HepG2 (cell line): Measurements from ENCODE around the gene FXYD6. TPM values are rescaled to one million over a fixed set of nuclear protein-coding genes. Genes with fewer than 3 reads are reported as not detected.

Experiments used
- ATAC-seq: fragments of 200-7000 bp; cut with Tn5 transposase; 3 replicates; pipeline ENCODE4 v1.9.1; 2020; ENCODE audit warnings: mild to moderate bottlenecking, moderate library complexity
- BruUV-seq: library from RNA; stranded (reverse); fragments of 400-500 nt; replicated peaks from 2 replicates; lab custom pipeline; 2021; lab: Mats Ljungman, UMichigan
- CTCF ChIA-PET: fragments of 300-600 bp; formaldehyde crosslinking; extraction: SDS; loops from one replicate; lab custom pipeline; 2021; ENCODE audit warnings: low total read pairs, inconsistent platforms, low intra/inter-chr PET ratio; lab: Yijun Ruan, JAX
- POLR2A ChIA-PET: fragments of 350-600 bp; sonication (Branson Sonifier 250); formaldehyde crosslinking; loops from one replicate; lab custom pipeline; 2020; ENCODE audit warnings: antibody characterized with exemption, inconsistent platforms; lab: Yijun Ruan, JAX
- DNase-seq: peaks from one replicate; pipeline ENCODE4 v3.0.0-alpha.2; 2015; ENCODE audit warnings: low spot score
- FAIRE-seq: peaks from 3 replicates; lab custom pipeline; 2011; peaks lifted over from hg19 to GRCh38; lab: Jason Lieb, UNC
- H2AFZ ChIP-seq: one replicate; pipeline ENCODE4 v1.6.1; 2011; ENCODE audit warnings: low read length, inconsistent platforms
- H3K27ac ChIP-seq: fragments of 300-600 bp; 3 replicates; pipeline ENCODE4 v1.8.0; 2011; ENCODE audit warnings: mixed run types, mild to moderate bottlenecking, mixed read lengths, low read length, inconsistent platforms; ENCODE audit not compliant: insufficient read depth; ENCODE audit errors: extremely low read length
- H3K27me3 ChIP-seq, 2 experiments: fragments of 200-600 bp in 1 of 2; 2 replicates in 1 of 2; 3 replicates in 1 of 2; pipeline versions ENCODE4 v1.6.0 to v1.8.0; 2011; ENCODE audit warnings: low read length in 2 of 2, mild to moderate bottlenecking in 2 of 2, moderate library complexity in 2 of 2, inconsistent platforms in 1 of 2; ENCODE audit not compliant: insufficient read depth in 2 of 2, control insufficient read depth in 1 of 2
- H3K36me3 ChIP-seq, 2 experiments: fragments of 200-600 bp in 1 of 2; replicated peaks in 1 of 2; 2 replicates in 1 of 2; 3 replicates in 1 of 2; pipeline versions ENCODE4 v1.5.1 to v1.8.0; 2011; ENCODE audit warnings: low read length in 2 of 2, inconsistent platforms in 1 of 2; ENCODE audit not compliant: insufficient read depth in 2 of 2, control insufficient read depth in 1 of 2
- H3K4me1 ChIP-seq: 2 replicates; pipeline ENCODE4 v1.5.1; 2012; ENCODE audit warnings: low read length, inconsistent platforms; ENCODE audit not compliant: insufficient read depth
- H3K4me2 ChIP-seq: 2 replicates; pipeline ENCODE4 v1.6.0; 2011; ENCODE audit warnings: low read depth, low read length, inconsistent platforms
- H3K4me3 ChIP-seq, 3 experiments: fragments of 200-600 bp in 1 of 3; sonication (generic), shearing (Covaris generic) in 1 of 3; replicated peaks in 1 of 3; 2 replicates each; pipeline ENCODE4 v1.5.1; 2011 to 2016; ENCODE audit warnings: low read length in 3 of 3, inconsistent platforms in 2 of 3, low read depth in 2 of 3, mild to moderate bottlenecking in 2 of 3, control low read depth in 1 of 3, mixed read lengths in 1 of 3; ENCODE audit not compliant: insufficient read depth in 1 of 3
- H3K79me2 ChIP-seq: one replicate; pipeline ENCODE4 v1.6.1; 2011; ENCODE audit warnings: low read length, inconsistent platforms; ENCODE audit not compliant: insufficient read depth
- H3K9ac ChIP-seq: 2 replicates; pipeline ENCODE4 v1.6.0; 2011; ENCODE audit warnings: mild to moderate bottlenecking, low read depth, low read length, inconsistent platforms; ENCODE audit not compliant: insufficient read depth
- H3K9me3 ChIP-seq: 2 replicates; pipeline ENCODE4 v1.5.1; 2012; ENCODE audit warnings: mild to moderate bottlenecking, low read length
- H4K20me1 ChIP-seq: 2 replicates; pipeline ENCODE4 v1.6.0; 2011; ENCODE audit warnings: inconsistent platforms, mild to moderate bottlenecking, low read length, moderate library complexity; ENCODE audit not compliant: insufficient read depth
- ARID3A ChIP-seq: IDR thresholded peaks from 2 replicates; pipeline ENCODE4 v1.6.1; 2012; ENCODE audit warnings: low read depth, low read length, improper control_type of control experiment
- SALL2 ChIP-seq: sonication (generic); formaldehyde crosslinking; IDR thresholded peaks from 2 replicates; pipeline ENCODE4 v1.8.1; 2023; ENCODE audit warnings: mild to moderate bottlenecking, missing genetic modification reagents, inconsistent platforms
- SMAD3 ChIP-seq: sonication (generic); formaldehyde crosslinking; IDR thresholded peaks from 2 replicates; pipeline ENCODE4 v1.4.0; 2020; ENCODE audit warnings: missing genetic modification reagents
- ZKSCAN5 ChIP-seq: sonication (generic); formaldehyde crosslinking; IDR thresholded peaks from 2 replicates; pipeline ENCODE4 v1.5.1; 2020; ENCODE audit warnings: mild to moderate bottlenecking, missing genetic modification reagents
- WGBS: methylation state at CpG from one replicate; pipeline ENCODE4 v1.1.6; 2017; ENCODE audit warnings: low lambda C conversion rate; 5-methylcytosine and 5-hydroxymethylcytosine counted together
- in situ Hi-C: cut with HindIII; loops from 2 replicates; pipeline ENCODE4 v1.10.0; 2017; ENCODE audit warnings: low pct_unique_long_range_greater_than_20kb; ENCODE audit not compliant: extremely low pct_ligation_motif_present
- intact Hi-C: fragments of 100-400 bp; cut with micrococcal nuclease; formaldehyde crosslinking; loops from one replicate; pipeline ENCODE4 v1.10.0; 2022; ENCODE audit not compliant: unreplicated experiment
- polyA plus RNA-seq, 8 experiments: library from polyadenylated mRNA; depleted of rRNA in 3 of 8; stranded (reverse) in 7 of 8; unstranded in 1 of 8; fragments of >200 nt; fragmentation: Illumina TruSeq in 4 of 8; extraction: Trizol in 4 of 8; gene quantifications; 2 replicates each; pipeline versions ENCODE4 v1.2.1 to v1.2.3, GENCODE V29; 2011 to 2016; ENCODE audit warnings: low read depth in 4 of 8, missing spikeins in 1 of 8, mixed read lengths in 1 of 8; ENCODE audit not compliant: insufficient read depth in 1 of 8
- total RNA-seq, 5 experiments: library from RNA; depleted of rRNA; stranded (reverse); fragments of >200 nt; fragmentation: Illumina TruSeq; extraction: Trizol; gene quantifications; 2 replicates each; pipeline ENCODE4 v1.2.3, GENCODE V29; 2016; ENCODE audit warnings: low read depth in 1 of 5

Gene FXYD6
- total and polyA plus RNA-seq, 2 of the 13 experiments (the other 11 are each of a cell fraction or from before 2014, with no cell fraction given), result not detected

DNA sequence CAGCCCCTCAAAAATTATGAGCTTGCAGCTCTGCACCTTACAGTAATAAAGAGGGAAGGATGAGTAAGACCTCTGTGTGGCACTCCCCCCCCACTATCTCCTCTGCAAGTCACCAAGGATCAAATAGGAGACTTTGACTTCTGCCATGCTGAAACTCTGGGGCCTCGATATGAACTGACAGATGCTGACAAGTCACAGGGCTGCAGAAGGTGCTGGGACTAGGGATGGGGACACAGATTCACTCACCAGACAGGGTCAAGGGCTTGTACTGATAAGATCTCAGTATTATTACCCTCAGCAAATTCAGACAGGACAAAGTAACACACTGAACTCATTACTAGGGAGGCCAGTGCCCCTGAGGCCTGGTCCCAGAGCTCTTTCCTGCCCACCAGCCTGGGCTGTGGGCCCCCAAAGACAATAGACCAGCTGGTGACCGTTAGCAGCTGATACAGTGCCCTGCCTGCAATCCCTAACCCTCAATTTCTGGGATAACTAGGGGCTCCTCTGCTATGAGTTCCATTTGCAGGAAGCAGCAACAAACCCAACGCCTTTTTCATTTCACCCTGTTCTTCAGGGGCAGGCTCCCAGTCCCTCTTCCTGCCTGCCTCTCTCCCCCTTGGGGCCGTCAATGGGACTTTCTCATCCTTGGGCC lies 32.6 kb upstream of the FXYD6 start:
- no peak for DNase-seq
- in situ Hi-C loops, result no loop called here

More for the DNA sequence above, 32.6 kb upstream of the FXYD6 start:
- H3K36me3 ChIP-seq, result no peaks in the 10 kb centered on the region
- intact Hi-C loops, result loop anchor here (10.0 kb wide), 1 partner anchor 64 kb away; no protein-coding TSS in a partner anchor
- H3K27me3 ChIP-seq, result peaks cover 0 to 56% of the 10 kb centered on the region in 2 experiments
- H2AFZ ChIP-seq, result no peak overlapping the region
- ChIA-PET CTCF (no interaction called here), POLR2A (no interaction called here)
- no peaks in the 10 kb centered on the region for H4K20me1 ChIP-seq
- no peak overlapping the region for H3K9ac ChIP-seq
- no TSS peak for BruUV-seq
- no peaks in the 10 kb centered on the region for H3K79me2 ChIP-seq
- 29% methylated on average over 3 of the region's 4 CpGs for WGBS
- no peak overlapping the region for H3K4me2 ChIP-seq
- H3K9me3 ChIP-seq, result no peaks in the 10 kb centered on the region
- no peak for TF ChIP-seq SALL2 (CRISPR knock-in tag)
- TF ChIP-seq SMAD3 (CRISPR knock-in tag), result no peak
- no peak for TF ChIP-seq ARID3A
- no peak for TF ChIP-seq ZKSCAN5 (CRISPR knock-in tag)
- no peak overlapping the region for H3K27ac ChIP-seq
- FAIRE-seq, result no peak
- H3K4me1 ChIP-seq, result no peaks in the 10 kb centered on the region
- H3K4me3 ChIP-seq, result no peak overlapping the region
- no peak for ATAC-seq
